Smooth muscle cell (in vitro differentiated cells): ENCODE results near the gene SH3GL1. TPM values are rescaled to one million over a fixed set of nuclear protein-coding genes. Genes with fewer than 3 reads are reported as not detected.

Experiments used
- DNase-seq: peaks from one replicate; lab custom pipeline; 2025; ENCODE audit not compliant: unreplicated experiment; lab: John Stamatoyannopoulos, UW
- H2AFZ ChIP-seq: fragments of 200-600 bp; sonication (generic); 2 replicates; pipeline ENCODE4 v1.6.0; 2016; ENCODE audit warnings: antibody characterized with exemption, low read depth, mild to moderate bottlenecking
- H3F3A ChIP-seq: fragments of 200-600 bp; sonication (generic); 2 replicates; pipeline ENCODE4 v1.6.0; 2017; ENCODE audit warnings: antibody characterized with exemption, low read depth
- H3K27ac ChIP-seq: fragments of 200-600 bp; sonication (generic); 2 replicates; pipeline ENCODE4 v1.5.1; 2016; ENCODE audit warnings: low read depth, mild to moderate bottlenecking
- H3K27me3 ChIP-seq: fragments of 200-600 bp; sonication (generic); 2 replicates; pipeline ENCODE4 v1.6.1; 2016; ENCODE audit warnings: low read depth, mild to moderate bottlenecking
- H3K36me3 ChIP-seq: fragments of 200-600 bp; sonication (generic); 2 replicates; pipeline ENCODE4 v1.5.1; 2016; ENCODE audit warnings: low read depth
- H3K4me1 ChIP-seq: fragments of 200-600 bp; sonication (generic); 2 replicates; pipeline ENCODE4 v1.5.1; 2016; ENCODE audit warnings: low read depth
- H3K4me2 ChIP-seq: fragments of 200-600 bp; sonication (generic); 2 replicates; pipeline ENCODE4 v1.6.0; 2016; ENCODE audit warnings: mild to moderate bottlenecking
- H3K4me3 ChIP-seq: fragments of 200-600 bp; sonication (generic); 2 replicates; pipeline ENCODE4 v1.5.1; 2016; ENCODE audit warnings: mild to moderate bottlenecking
- H3K79me2 ChIP-seq: fragments of 200-600 bp; sonication (generic); 2 replicates; pipeline ENCODE4 v1.6.0; 2016; ENCODE audit warnings: low read depth, mild to moderate bottlenecking
- H3K9ac ChIP-seq: fragments of 200-600 bp; sonication (generic); 2 replicates; pipeline ENCODE4 v1.6.0; 2016; ENCODE audit warnings: low read depth
- H3K9me3 ChIP-seq: fragments of 200-600 bp; sonication (generic); replicated peaks from 2 replicates; pipeline ENCODE4 v1.5.1; 2016; ENCODE audit warnings: low read depth
- H4K20me1 ChIP-seq: fragments of 200-600 bp; sonication (generic); 2 replicates; pipeline ENCODE4 v1.6.0; 2016; ENCODE audit warnings: low read depth
- CTCF ChIP-seq: fragments of 200-600 bp; sonication (generic); IDR thresholded peaks from 2 replicates; pipeline ENCODE4 v1.5.1; 2017; ENCODE audit warnings: borderline replicate concordance, mild to moderate bottlenecking, antibody characterized with exemption; ENCODE audit not compliant: insufficient read depth, poor library complexity, severe bottlenecking
- WGBS: methylation state at CpG from one replicate; pipeline ENCODE4 v1.1.7; 2016; ENCODE audit warnings: low lambda C conversion rate; 5-methylcytosine and 5-hydroxymethylcytosine counted together
- polyA plus RNA-seq: library from polyadenylated mRNA; unstranded; fragments of >200 nt; fragmentation: Nextera tagmentation; extraction: Ambion mirVana; gene quantifications from 2 replicates; pipeline ENCODE4 v1.2.1, GENCODE V29; 2016
- total RNA-seq: library from RNA; depleted of rRNA; stranded (reverse); fragments of >200 nt; gene quantifications from 2 replicates; pipeline ENCODE4 v1.2.3, GENCODE V29; 2014

SH3GL1 gene
- total and polyA plus RNA-seq, 2 experiments from 2014 or later, result 52.9 to 120 TPM

GRCh38 chr19:4342314-4342614, 58.1 kb downstream of the SH3GL1 start:
- H3F3A ChIP-seq, result no peaks in the 10 kb centered on the region
- peak overlapping the region; percentile 62 for H3K4me3 ChIP-seq
- TF ChIP-seq CTCF, result no peak
- H3K4me1 ChIP-seq, result peaks cover 11% of the 10 kb centered on the region
- no peaks in the 10 kb centered on the region for H3K36me3 ChIP-seq
- H3K79me2 ChIP-seq, result no peaks in the 10 kb centered on the region
- H3K4me2 ChIP-seq, result peak overlapping the region; percentile 93
- no peak for DNase-seq
- no peak overlapping the region for H2AFZ ChIP-seq
- peak overlapping the region; percentile 67 for H3K9ac ChIP-seq
- 9% methylated on average over 8 of the region's 10 CpGs for WGBS
- H3K27ac ChIP-seq, result peak overlapping the region; percentile 62
- no peaks in the 10 kb centered on the region for H4K20me1 ChIP-seq
- H3K27me3 ChIP-seq, result no peaks in the 10 kb centered on the region
- H3K9me3 ChIP-seq, result no peaks in the 10 kb centered on the region

DNA sequence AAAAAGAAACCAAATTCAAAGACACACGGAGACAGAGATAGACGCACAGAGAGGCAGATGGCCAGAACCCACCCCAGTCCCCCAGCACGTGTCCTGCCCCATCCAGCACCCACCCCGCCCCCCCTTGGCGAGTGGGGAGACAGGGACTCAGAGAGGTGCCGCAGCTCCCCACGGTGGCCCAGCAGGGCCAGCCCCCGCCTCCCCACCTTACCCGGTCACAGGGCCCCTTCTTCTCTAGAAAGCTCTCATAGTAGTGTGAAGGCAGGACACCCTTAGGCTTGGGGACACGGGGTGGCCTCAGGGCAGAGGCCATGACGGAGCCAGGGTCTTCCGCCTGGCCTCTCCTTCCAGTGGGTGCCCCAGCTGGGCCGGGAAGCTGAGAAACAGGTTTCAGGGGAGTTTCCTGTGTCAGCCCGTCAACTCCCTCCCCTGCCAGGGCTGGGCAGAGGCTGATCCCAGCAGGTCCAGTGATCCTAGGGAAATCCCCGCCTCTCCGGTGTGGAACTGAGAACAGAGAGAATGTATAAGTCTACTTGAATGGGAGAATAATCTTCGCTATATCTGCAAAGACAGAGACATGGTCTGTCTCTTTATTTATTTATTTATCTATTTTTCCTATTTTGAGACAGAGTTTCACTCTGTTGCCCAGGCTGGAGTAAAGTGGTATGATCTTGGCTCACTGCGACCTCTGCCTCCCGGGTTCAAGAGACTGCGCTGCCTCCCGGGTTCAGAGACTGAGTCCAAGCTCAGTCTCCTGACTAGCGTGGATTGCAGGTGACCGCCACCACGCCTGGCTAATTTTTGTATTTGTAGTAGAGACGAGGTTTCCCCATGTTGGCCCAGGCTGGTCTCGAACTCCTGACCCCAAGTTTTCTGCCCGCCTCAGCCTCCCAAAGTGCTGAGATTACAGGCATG, 61.6 kb downstream of the SH3GL1 start, which contains the start of gene STAP2:
TSS of gene STAP2 (minus strand) at position 387 of the 915 bp plus-strand sequence. CDS start at position 313, 74 bp downstream.
- H3K9me3 ChIP-seq, result no peaks in the 10 kb centered on the region
- peak within 1 kb of the TSS; percentile 85 for H3K4me2 ChIP-seq
- TF ChIP-seq CTCF, result no peak
- 65% methylated on average over 19 of the region's 27 CpGs for WGBS
- H3K4me1 ChIP-seq, result peaks cover 5% of the 10 kb centered on the region
- H3F3A ChIP-seq, result no peaks in the 10 kb centered on the region
- no peaks in the 10 kb centered on the region for H4K20me1 ChIP-seq
- peak within 1 kb of the TSS; percentile 55 for H3K9ac ChIP-seq
- peak within 1 kb of the TSS; percentile 85 for H2AFZ ChIP-seq
- no peak for DNase-seq
- H3K36me3 ChIP-seq, result no peaks in the 10 kb centered on the region
- no peaks in the 10 kb centered on the region for H3K27me3 ChIP-seq
- peak within 1 kb of the TSS; percentile 51 for H3K4me3 ChIP-seq
- H3K27ac ChIP-seq, result peak within 1 kb of the TSS; percentile 47
- H3K79me2 ChIP-seq, result no peaks in the 10 kb centered on the region

DNA sequence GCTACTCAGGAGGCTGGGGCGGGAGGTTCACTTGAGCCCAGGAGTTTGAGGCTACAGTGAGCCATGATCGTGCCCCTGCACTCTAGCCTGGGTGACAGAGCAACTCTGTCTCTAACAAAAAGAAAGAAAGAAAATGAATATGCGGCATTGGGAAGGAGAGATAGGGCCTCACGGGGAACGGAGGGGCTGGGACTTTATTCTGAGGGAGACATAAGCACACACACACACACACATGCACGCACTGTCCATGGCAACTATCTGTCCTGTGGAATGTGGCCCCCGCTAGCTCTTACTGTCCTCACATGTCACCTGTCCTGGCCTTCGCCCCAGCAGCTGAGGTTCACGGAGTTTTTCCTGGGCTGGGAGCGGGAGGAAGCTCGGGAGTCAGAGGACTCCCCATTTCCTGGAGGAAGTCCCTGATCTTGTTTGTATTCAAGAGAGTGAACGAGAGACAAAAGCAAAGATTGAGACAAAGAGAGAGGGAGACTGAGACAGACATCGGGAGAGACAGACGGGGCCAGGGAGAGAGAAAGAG, 62.4 kb downstream of the SH3GL1 start:
- H3K27ac ChIP-seq, result peak overlapping the region; percentile 47
- no peaks in the 10 kb centered on the region for H3K27me3 ChIP-seq
- H3K4me1 ChIP-seq, result peaks cover 5% of the 10 kb centered on the region
- H3K4me3 ChIP-seq, result peak overlapping the region; percentile 51
- H3K9me3 ChIP-seq, result no peaks in the 10 kb centered on the region
- WGBS, result 35% methylated on average over 14 of the region's 14 CpGs
- no peaks in the 10 kb centered on the region for H3K36me3 ChIP-seq
- H4K20me1 ChIP-seq, result no peaks in the 10 kb centered on the region
- no peaks in the 10 kb centered on the region for H3K79me2 ChIP-seq
- H3F3A ChIP-seq, result no peaks in the 10 kb centered on the region
- peak overlapping the region; percentile 55 for H3K9ac ChIP-seq
- no peak for TF ChIP-seq CTCF
- peak overlapping the region; percentile 85 for H2AFZ ChIP-seq
- DNase-seq, result no peak
- peak overlapping the region; percentile 85 for H3K4me2 ChIP-seq
